CD4-positive, alpha-beta T cell treated with Interleukin-15 for 4 hours (primary cell): Measurements from ENCODE around the gene ZBTB25.
A peak's percentile ranks its signal among the peaks of the same experiment; 100 is the strongest.

Experiments
- DNase-seq: peaks from one replicate; pipeline ENCODE4 v3.0.0-alpha.2; 2020; ENCODE audit warnings: low spot score

Gene ZBTB25

GRCh38 chr14:64516969-64517368 lies 13.3 kb upstream of the ZBTB25 start:
- DNase-seq: no peak

- no peak for DNase-seq
Observed at GRCh38 chr14:64515053-64515452, 11.4 kb upstream of the ZBTB25 start.

- no peak for DNase-seq
Observed at GRCh38 chr14:64513271-64513670, 9.6 kb upstream of the ZBTB25 start.

- peak; percentile 74 for DNase-seq
Observed at GRCh38 chr14:64510825-64511671, 7.4 kb upstream of the ZBTB25 start.

- no peak for DNase-seq
Observed at GRCh38 chr14:64509036-64509435, 5.4 kb upstream of the ZBTB25 start.

DNA sequence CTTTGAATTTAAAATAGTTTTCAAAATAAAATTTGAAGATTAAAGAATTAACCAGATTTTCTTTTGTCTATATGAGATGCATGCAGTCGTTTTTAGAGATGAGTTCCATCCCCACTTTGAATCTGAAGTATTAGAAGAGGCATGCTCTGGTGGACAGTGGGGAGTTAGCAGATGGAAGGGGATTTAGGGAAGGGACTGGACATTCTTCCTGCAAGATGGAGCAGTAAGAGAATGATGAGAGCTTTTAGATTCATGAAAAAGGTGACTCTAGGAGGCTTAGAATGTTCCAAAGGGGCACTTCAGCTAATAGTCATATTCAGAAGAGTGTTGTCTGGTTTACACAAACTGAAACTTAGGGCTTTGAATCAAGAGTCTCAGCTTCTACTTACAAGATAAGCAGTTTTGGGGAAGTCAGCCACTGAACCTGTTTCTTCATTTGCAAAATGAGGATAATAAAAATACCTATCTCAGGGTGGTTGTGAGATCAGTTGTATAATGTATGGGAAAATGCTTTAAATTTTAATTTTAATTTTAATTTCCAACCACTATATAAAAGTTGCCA lies 4.7 kb upstream of the ZBTB25 start:
- DNase-seq: no peak

GRCh38 chr14:64507376-64508156 lies 3.9 kb upstream of the ZBTB25 start:
- DNase-seq: peak; percentile 50

DNA sequence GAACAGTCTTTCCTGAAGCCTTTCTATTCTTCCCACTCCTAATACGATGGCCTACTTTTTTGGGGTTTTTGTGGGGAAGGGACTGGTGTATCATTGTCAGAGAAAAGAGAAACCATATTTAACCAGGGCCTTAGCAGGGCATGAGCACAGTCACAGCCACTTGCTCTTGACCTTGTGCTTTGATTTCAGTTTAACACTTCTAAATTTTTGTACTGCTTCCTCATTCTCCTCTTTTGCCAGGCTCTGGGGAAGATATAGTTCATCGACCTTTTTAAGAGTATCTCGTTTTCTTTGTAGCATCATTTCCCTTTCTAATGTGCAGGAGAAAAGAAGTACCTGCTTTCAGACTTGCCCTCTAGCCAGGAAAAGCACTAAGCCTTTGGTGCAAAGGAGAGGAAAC lies 3.1 kb upstream of the ZBTB25 start:
- no peak for DNase-seq

- peak; percentile 86 for DNase-seq
Observed at GRCh38 chr14:64504897-64505794, 1.5 kb upstream of the ZBTB25 start.

- DNase-seq: peak; percentile 80
Observed at GRCh38 chr14:64504310-64504896, 765 bp upstream of the ZBTB25 start, which contains the start of gene ZBTB1. Gene ZBTB1, plus strand, starts transcription at chr14:64504770. Its CDS starts 16,735 bp downstream, at chr14:64521505.

DNA sequence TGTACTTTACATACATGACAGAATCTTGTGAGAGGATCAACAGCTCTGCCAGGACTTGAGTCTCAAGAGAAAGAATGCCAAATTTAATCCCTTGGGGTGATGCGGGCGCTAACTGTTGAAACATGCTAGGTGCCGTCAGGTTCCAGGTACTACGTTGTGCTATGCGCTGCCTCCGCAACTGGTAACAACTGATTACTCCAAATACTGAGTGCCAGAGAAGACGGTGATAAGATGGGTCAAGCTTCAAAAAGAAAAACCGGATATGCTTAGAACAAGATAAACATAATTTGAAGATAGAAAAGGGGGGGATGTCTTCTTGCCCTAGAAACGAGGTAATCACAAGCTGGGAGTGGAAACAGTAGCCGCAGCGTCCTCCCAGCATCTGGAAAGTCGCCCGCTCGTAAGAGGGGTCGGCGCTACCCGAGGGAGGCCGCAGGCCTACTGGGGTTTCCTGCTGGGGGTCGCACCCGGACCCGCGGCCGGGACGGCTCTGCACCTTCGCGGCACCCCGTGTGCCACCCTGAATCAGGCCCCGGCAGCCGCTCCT lies 678 bp downstream of the ZBTB25 start:
- DNase-seq: peak; percentile 34

GRCh38 chr14:64502456-64502855 lies 1.2 kb downstream of the ZBTB25 start:
- DNase-seq: no peak

DNA sequence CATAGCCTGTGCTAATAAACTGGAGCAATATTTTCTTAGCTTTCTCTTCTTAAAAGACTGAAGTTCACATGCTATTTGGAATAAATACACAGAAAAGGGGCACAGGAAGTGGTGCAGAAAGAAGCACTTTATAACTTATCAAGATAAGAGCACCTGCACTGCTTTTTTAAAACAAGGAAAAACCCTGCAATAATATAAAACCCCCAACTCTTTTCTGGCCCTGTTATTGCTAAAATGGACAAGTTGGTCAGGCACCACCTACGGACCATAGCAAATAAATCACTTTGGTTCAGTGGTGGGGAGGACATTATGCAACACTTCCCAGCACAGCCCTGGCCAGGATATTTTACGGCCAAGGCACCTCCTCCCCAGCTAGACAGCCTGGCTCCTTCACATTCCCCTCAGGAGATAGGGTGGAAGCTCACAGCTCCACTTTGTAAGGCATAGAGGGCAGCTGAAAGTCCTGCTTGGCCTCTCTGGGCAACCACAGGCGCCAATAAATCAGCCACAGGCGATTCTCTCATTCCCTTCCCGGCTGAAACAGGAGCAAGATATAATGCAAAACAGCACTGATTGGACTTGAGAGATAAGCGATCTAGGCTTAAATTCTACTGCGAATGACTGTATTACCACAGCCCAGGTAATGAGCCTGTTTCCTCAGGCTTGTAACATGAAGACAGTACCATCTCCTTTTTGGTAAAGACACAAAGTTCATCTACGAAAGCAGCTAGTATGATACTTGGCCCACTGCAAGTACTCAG lies 2.0 kb downstream of the ZBTB25 start:
- DNase-seq: peak; percentile 43

DNA sequence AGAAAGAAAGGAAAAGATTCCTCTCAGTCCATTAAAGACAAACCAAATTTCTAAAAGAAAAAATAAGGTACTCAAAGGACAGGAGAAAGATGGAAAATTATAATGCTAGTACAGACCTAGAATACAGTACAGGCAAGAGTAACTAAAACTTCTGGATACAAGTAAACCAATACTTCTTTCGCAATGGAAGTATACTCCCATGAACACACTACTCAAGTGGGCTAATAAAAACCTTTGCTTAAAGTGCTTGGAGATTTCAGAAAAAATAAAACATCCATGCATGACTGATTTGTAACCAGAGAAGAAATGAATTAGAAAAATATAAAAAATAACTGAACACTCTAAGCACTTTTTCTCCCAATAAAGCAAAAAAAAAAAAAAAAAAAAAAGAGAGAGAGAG lies 3.5 kb downstream of the ZBTB25 start:
- no peak for DNase-seq

DNA sequence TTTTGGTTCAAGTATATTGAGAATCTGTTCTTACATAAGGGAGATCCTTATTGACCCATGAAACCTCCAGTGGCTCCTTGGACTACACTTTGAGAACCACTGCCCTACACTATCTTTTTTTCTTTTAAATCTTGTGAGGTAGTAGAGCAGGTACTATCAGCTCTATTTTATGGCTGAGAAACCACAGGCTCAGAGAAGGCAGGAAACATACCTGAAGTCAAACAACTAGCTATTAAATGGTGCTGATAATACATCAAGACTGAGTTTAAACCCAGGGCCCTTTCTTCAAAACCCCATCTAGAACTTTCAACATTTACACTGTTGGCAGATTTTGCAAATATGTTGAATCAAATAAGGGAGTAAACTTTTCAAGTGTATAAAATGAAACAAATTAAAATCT lies 6.9 kb downstream of the ZBTB25 start:
- DNase-seq: no peak

DNA sequence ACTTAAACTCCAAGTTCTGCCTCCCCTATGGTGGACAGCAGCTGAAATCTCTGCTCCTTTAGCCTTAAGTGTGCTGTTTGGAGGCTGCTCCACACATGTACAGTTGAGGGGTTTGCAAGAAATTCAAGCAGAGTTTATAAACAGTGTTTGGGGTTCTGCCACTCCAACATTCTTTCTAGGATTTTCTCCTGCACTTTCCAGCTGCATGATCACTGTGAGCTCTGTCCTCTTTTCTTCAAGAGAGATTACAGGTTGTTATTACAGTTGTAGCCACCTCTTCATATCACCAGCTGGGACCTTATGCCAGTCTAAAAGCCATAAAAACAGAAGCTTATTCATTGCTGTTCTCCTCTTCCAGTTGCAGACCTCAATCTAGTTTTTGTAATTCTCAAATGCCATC lies 8.4 kb downstream of the ZBTB25 start:
- no peak for DNase-seq

DNA sequence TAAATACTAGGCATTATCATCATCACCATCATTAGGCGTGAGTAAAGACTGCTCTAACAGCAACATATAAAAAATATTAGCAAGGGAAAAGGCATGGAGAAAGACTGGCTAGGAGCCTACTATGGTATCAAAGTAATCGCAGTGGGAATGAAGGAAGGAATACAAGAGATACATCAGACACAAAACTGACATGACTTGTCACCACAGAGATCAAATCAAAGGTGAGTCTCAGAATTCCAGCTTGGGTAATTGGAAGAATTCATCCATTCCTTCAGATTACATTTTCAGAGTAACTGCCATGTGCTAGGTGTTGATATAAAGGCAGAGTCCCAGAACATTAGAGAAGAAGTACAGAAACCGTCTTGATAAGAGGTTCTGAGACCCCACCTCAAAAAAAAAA lies 10.2 kb downstream of the ZBTB25 start:
- no peak for DNase-seq

GRCh38 chr14:64491637-64492036 lies 12.0 kb downstream of the ZBTB25 start:
- DNase-seq: no peak

DNA sequence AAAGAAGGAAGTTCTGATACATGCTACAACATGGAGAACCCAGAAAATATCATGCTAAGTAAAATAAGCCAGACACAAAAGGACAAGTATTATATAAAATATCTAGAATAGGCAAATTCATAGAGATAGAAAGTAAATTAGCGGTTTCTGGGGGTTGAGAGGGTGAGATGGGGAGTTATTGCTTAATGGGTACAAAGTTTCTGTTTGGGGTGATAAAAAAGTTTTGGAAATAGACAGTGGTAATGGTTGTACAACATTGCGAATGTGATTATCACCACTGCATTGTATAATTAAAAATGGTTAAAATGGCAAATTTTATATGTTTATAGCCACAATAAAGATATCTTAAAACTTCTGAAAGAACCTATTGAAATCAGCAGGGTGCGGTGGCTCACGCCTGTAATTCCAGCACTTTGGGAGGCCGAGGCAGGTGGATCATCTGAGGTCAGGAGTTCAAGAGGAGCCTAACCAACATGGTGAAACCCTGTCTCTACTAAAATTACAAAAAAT lies 15.0 kb downstream of the ZBTB25 start:
- no peak for DNase-seq

GRCh38 chr14:64478634-64479250 lies 24.9 kb downstream of the ZBTB25 start:
- DNase-seq: peak; percentile 54
